Inferior parietal cortex (tissue), 1 donor: ENCODE results near the gene GSAP.

Source experiments
- DNase-seq: peaks from one replicate; pipeline ENCODE4 v3.0.0-alpha.2; 2016; ENCODE audit errors: extremely low spot score

The GSAP gene

GRCh38 chr7:77407906-77408305 is 8.2 kb downstream of the GSAP start:
- no peak for DNase-seq

DNA sequence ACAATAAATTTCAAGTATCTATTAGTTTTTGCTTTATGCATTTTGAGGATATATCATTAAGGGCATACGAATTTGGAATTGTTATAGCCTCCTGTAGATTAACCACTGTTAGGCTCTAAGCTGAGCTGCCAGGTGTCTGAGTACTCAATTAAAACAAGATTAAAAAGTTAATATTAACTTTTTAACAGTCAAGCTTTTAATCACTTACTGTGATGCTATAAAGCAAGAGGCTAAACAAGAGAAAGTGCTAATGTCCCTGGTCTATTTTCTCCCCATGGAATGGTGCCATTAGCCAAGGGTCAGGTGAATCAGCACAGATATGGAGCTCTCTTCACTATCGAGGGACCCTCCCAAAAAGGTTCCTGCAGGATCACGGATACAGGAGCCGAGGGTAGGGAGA is 9.7 kb downstream of the GSAP start:
- DNase-seq = no peak

DNA sequence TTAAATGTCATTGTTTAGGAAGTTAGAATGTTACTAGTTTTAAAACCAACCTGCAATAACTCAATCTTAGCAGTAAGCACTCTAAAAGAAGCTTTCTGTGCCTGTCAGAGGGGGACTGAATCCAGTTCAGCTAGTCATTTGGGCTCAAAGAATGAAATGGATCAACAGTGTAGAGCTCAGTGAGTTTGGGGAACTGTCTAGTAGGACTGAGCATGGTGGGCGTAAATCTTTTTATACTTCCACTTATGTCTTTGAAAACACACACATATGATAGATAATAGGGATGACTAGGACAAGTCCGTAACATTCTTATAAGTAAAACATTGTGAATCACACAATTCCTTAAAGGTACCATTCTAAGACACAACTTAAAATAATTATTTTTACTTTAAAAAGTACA is 11.5 kb downstream of the GSAP start:
- DNase-seq = no peak

GRCh38 chr7:77403957-77404356 is 12.2 kb downstream of the GSAP start:
- no peak for DNase-seq

DNA sequence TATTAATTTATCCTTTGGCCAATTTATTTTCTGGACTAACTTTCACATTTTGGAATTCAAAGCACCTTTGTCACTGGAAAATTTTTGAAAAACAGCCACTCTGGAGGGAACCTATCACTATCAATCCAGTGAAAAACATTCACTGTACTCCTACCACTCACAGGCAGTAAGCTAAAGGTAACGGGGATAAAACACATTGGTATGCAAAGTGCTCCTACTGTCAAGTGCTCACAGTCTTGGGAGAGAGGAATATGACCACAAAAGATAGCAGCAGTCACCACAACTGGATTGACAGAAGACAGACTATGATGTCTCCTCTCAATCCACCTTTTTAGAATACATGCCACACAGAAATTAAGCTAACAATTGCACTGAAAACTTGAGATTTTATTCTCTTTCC is 13.3 kb downstream of the GSAP start:
- DNase-seq = no peak

GRCh38 chr7:77401002-77401401 is 15.1 kb downstream of the GSAP start:
- no peak for DNase-seq

DNA sequence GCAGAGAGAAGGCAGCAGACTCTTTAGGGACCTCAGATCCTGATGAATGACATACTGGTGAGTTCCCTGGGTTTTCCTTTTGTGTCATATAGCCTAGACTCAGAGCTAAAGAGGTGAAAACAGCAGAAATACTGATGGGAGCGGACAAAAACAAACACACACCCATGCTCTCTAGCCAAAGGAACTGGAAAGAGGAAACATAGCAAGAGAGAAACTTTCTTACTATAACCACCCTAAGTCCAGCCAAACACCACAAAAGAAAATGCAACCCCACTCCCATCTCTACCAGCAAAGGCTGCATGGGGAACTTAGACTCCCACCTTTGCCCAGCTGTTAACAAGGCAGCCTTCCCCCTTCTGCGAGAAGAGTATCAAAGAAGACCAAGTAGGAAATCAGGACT is 16.3 kb downstream of the GSAP start:
- no peak for DNase-seq

DNA sequence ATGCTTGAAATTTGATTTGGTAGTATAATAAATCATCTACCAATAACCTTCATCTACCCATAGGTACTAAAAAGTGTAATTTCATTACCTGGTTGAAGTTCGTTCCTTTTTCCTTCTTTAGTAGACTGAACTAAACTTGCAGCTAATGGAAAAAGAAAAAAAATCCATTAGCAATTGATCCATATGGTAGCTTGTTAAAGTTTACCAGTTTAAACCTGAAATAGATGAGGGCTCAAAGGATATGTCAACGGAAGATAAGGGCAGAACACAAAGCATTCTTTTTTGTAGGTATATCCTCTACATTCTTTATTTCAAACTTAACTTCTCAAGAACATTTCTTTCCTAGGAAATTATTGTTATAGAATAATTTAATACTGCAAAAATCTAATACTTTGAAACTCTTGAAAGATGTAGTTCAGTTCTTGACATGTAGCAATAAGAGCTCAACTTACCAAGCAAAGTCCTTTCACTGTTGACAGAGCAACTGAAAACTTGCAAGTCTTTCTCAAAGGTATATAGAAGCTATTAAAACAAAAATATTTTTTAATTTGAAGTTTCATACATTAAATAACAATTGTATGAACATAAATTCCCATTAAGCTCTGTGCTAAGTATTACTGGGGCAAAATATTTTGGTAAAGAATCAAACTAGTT is 19.1 kb downstream of the GSAP start:
- no peak for DNase-seq

DNA sequence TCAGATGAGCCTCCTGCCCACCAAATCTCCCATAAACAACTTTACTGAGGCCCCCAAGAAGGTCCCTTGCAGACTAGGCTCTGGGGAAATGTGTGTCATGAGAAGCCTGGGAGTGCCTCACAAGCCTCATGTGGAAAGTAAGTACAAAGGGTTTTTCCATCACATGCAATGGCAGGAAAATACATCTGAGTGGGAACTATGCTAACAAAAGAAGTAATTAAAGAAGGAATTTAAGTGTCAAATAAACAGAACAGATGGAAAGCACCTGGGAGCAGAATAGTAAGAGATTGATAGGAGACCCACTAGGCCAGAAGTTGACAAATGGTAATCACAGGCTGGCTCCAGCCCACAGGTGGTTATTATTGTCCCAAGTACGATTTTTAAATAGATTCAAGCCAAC is 20.5 kb downstream of the GSAP start:
- DNase-seq = no peak

- DNase-seq = no peak
Measured at GRCh38 chr7:77393954-77394353, 22.2 kb downstream of the GSAP start.

GRCh38 chr7:77393261-77393660 is 22.9 kb downstream of the GSAP start:
- DNase-seq = no peak

GRCh38 chr7:77391230-77391629 is 24.9 kb downstream of the GSAP start:
- DNase-seq = no peak

DNA sequence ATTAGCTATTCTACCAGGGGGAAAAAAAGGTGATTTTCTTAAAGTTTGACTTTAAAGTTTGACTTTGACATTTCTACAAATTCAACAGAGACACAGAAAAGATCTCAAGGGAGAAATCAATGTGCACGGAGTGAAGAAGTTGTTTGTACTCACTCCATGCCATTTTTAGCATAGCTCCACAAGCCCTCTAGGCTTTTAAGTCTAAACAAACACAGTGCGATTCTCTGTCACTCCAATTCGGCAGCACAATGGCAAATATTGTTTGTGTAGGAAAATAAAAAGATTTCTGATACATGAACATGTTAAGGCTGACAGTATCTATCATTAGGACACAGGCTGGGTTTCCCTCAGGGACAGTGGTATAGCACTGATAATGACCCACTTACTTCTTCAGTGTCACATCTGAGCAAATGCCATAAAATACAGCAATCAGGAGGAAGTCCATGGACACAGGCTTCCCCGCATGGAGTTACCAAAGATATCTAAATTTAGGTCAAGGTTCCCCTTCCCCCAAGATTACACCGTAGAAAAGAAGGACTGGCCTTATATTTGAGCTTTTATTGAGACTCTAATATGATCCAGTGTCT is 28.0 kb downstream of the GSAP start:
- DNase-seq = no peak

DNA sequence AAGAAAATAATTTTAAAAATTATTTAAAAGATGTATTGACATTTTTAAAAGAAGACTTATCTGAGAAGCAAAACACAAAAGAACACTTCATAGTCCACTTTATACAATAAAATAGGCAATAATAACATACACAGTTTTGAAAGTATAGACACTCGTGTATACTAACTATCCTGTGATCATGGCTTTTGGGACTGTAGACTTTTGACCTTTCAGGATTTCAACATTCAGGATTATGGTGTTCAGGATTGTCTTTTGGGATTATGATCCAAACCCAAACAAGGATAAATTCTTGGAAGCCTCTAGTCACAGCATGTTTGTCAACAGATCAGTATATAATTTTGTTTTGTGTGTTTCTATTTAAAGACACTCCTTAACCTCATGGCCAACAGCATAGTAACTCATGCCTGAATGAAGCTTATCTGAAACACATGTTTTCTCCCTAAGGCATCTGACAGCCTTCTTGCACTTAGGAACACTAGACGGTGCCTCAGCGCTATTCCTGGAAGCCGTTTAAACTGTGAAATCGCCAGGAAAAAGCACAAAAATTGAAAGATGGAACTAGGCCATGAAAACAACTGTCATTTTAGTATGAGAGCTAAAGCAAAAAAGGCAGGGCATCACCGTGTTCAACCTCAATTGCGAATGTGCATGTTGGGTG is 29.9 kb downstream of the GSAP start:
- peak; percentile 36 for DNase-seq

DNA sequence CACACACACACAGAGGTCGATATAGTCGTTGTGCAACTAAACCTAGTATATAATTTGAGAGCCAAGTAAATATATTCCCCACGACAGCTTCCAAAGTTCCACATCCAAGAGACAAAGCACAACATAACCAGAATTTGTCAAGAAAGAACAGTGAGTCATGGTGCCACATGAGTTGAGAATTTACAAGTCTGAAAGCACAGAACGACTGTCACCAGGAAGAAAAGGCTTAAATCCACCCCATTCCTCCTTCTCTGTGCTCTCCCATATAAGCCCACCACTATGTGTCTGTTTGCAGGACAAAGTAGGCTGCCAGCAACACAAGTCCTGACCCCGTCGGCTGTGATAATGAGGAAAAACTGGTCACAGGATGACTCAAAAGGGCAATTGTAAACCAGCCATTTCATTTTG is 32.8 kb downstream of the GSAP start:
- DNase-seq = no peak

DNA sequence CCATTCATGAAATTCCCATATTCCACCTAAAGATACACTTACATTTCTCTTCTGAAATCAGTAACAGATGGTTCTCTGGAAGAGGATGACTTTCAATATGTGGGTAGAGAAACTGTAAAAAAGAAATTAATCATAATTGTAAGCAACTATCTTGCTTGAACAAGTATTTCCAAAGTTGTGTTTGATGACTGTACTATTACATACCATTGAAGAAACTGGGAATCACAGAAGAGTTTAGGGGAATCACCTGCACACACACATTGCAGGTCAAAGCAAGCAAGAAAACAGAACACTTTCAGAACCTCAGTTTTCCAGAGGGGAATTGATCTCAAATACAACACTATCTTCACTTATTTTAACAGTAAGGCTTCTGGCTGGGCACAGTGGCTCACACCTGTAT is 33.6 kb downstream of the GSAP start:
- DNase-seq = no peak

- no peak for DNase-seq
Measured at GRCh38 chr7:77378584-77378983, 37.6 kb downstream of the GSAP start.

DNA sequence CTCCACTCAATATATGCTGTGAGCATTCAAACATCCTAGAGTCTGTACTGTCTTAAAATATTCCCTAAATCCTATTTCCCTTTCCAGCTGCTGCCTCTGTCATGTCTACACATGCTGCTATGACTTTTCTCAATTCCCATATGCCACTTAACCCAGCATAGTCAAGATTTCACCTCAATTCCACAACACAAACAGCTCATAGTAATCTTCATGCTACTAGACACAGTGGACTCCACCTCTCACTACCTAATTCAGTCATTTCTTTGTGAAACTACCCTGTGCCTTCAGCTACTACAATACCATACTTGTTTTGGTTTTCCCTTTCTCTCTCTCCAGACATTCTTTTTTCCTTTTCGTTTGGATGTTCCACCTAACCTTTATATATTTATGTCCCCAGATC is 45.5 kb downstream of the GSAP start:
- no peak for DNase-seq

DNA sequence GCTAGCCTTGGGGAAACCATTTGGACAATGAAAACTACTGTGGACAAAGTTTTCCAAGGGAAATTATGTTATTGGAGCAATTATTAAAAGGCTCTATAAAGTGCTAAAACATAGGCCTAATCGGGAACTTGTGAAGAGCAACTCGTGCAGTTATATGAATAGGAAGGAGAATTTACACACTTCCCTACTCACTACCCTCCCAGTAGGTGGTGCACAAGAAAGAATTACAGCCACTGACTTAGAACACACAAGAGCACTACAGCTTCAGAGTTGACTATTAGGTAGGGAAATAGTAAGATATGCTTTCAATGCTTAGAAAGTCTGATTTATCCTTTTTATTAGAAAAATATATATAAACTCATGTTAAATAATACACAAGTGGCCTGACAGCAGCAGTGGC is 47.2 kb downstream of the GSAP start:
- no peak for DNase-seq

DNA sequence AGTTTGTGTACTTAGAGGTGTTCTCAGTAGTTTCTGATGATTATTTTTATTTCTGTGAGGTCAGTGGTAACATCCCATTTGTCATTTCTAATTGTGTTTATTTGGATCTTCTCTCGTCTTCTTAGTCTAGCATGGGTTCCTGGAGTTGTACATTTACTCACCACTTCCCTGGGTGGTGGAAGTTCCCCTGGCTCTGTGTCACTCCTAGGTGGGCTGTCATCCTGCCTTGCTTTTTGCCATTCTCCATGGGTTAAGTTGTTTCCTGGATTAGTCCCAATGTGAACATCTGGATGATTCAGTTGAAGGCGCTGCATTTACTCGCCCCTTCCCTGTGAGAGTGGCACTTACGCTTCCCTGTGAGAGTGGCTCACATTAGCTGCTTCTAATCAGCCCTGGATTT is 48.2 kb downstream of the GSAP start:
- no peak for DNase-seq

GRCh38 chr7:77362905-77363304 is 53.2 kb downstream of the GSAP start:
- no peak for DNase-seq

- no peak for DNase-seq
Measured at GRCh38 chr7:77360969-77361368, 55.2 kb downstream of the GSAP start.

GRCh38 chr7:77360104-77360503 is 56.0 kb downstream of the GSAP start:
- DNase-seq = no peak

DNA sequence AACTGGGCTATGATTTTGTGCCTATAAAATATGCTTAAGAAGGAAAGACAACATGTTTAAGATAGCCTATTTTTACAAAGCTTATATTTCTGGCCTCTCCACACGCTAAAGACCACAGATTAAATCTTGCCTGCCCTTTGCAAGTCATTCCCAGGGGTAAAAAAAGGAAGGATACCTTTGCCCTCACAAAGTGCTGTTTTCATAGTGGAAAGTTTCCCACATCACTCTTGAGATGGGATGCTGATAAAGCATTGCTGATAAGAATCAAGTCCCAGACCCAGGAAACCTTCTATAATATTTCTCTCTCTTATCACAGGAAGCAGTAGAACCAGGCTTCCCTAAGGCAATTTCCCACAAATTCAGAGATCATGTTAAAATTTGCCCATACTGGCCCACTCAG is 56.5 kb downstream of the GSAP start:
- no peak for DNase-seq
